HG02885 (cell line): ENCODE measurements around the gene POPDC3.

ENCODE experiments used
- ATAC-seq: cut with Tn5 transposase; IDR thresholded peaks from one replicate; pipeline ENCODE4 v1.9.1; 2021; ENCODE audit warnings: mild to moderate bottlenecking; ENCODE audit not compliant: unreplicated experiment, poor library complexity

The POPDC3 gene

GRCh38 chr6:105161421-105161820 lies 18.4 kb downstream of the POPDC3 start:
- ATAC-seq = no peak

- no peak for ATAC-seq
Observed at GRCh38 chr6:105153676-105154075, 26.1 kb downstream of the POPDC3 start.

- no peak for ATAC-seq
Observed at GRCh38 chr6:105152880-105153279, 26.9 kb downstream of the POPDC3 start.

- peak; percentile 49 for ATAC-seq
Observed at GRCh38 chr6:105151644-105152043, 28.2 kb downstream of the POPDC3 start.

GRCh38 chr6:105138141-105138540 lies 41.7 kb downstream of the POPDC3 start:
- no peak for ATAC-seq

- no peak for ATAC-seq
Observed at GRCh38 chr6:105137388-105137787, 42.4 kb downstream of the POPDC3 start.

- peak; percentile 67 for ATAC-seq
Observed at GRCh38 chr6:105136431-105137350, 43.1 kb downstream of the POPDC3 start.

- no peak for ATAC-seq
Observed at GRCh38 chr6:105135907-105136430, 43.8 kb downstream of the POPDC3 start.

- ATAC-seq = no peak
Observed at GRCh38 chr6:105135056-105135455, 44.8 kb downstream of the POPDC3 start.

- no peak for ATAC-seq
Observed at GRCh38 chr6:105122717-105123116, 57.1 kb downstream of the POPDC3 start.

GRCh38 chr6:105121981-105122380 lies 57.8 kb downstream of the POPDC3 start:
- no peak for ATAC-seq

- no peak for ATAC-seq
Observed at GRCh38 chr6:105120570-105120969, 59.2 kb downstream of the POPDC3 start.

GRCh38 chr6:105116150-105116549 lies 63.7 kb downstream of the POPDC3 start:
- no peak for ATAC-seq

GRCh38 chr6:105113422-105113821 lies 66.4 kb downstream of the POPDC3 start:
- no peak for ATAC-seq

GRCh38 chr6:105112577-105112976 lies 67.2 kb downstream of the POPDC3 start:
- no peak for ATAC-seq

GRCh38 chr6:105111871-105112270 lies 67.9 kb downstream of the POPDC3 start:
- ATAC-seq = no peak

- no peak for ATAC-seq
Observed at GRCh38 chr6:105111105-105111504, 68.7 kb downstream of the POPDC3 start.

- no peak for ATAC-seq
Observed at GRCh38 chr6:105109955-105110895, 69.6 kb downstream of the POPDC3 start.

GRCh38 chr6:105108631-105109262 lies 71.1 kb downstream of the POPDC3 start:
- ATAC-seq = no peak
